ENCODE measurements around the gene HCN1. TPM values are rescaled to one million over a fixed set of nuclear protein-coding genes. Genes with fewer than 3 reads are reported as not detected.

HCN1 gene
- polyA plus RNA-seq, 2 of the 4 experiments (the other 2 are of a cell fraction), result not detected

- TF ChIP-seq RCOR1 (IDR thresholded peaks at IDR 0.05; ENCODE audit: low read depth, low read length) (no peak), RARB (CRISPR knock-in tag; IDR thresholded peaks at IDR 0.05) (no peak), SMC3 (IDR thresholded peaks at IDR 0.05) (no peak), FOSL2 (IDR thresholded peaks at IDR 0.05) (no peak), FOSL2 (CRISPR knock-in tag; IDR thresholded peaks at IDR 0.05) (no peak), RNF2 (IDR thresholded peaks at IDR 0.05; ENCODE audit: borderline replicate concordance, low read depth) (no peak), JUN (IDR thresholded peaks at IDR 0.05) (no peak), MAZ (IDR thresholded peaks at IDR 0.05; ENCODE audit: borderline replicate concordance, low read depth, low read length) (no peak), TP53 (CRISPR knock-in tag; IDR thresholded peaks at IDR 0.05) (no peak), GATA3 (IDR thresholded peaks at IDR 0.05; ENCODE audit: borderline replicate concordance) (no peak), HOXB5 (CRISPR knock-in tag; IDR thresholded peaks at IDR 0.05) (no peak), ATOH8 (CRISPR knock-in tag; IDR thresholded peaks at IDR 0.05; ENCODE audit: low read depth) (no peak), HOXA7 (CRISPR knock-in tag; IDR thresholded peaks at IDR 0.05) (no peak), ZFP36 (IDR thresholded peaks at IDR 0.05; ENCODE audit: borderline replicate concordance, partially characterized antibody) (no peak), HDAC2 (IDR thresholded peaks at IDR 0.05) (no peak), HOXB13 (CRISPR knock-in tag; IDR thresholded peaks at IDR 0.05; ENCODE audit: low read depth) (no peak), ZC3H11A (IDR thresholded peaks at IDR 0.05) (no peak), NR3C1 (IDR thresholded peaks at IDR 0.05) (no peak), BHLHE40 (IDR thresholded peaks at IDR 0.05; ENCODE audit: low read depth, low read length) (no peak), HES2 (IDR thresholded peaks at IDR 0.05) (no peak)
- Histone ChIP-seq H3K4me2 (no peak overlapping the region), H3K9me3 (no peaks in the 10 kb centered on the region), H3K4me1 (no peaks in the 10 kb centered on the region), H3K4me3 (no peak overlapping the region), H3K27ac (no peak overlapping the region)
- no peak for ATAC-seq
- FAIRE-seq, result no peak
- no peak for DNase-seq (ENCODE audit: low read depth in 1 of 2, low spot score in 1 of 2)
- ChIA-PET CTCF (no interaction called here), POLR2A (no interaction called here)
Observed at GRCh38 chr5:45437752-45438151, 258.4 kb downstream of the HCN1 start.

- TF ChIP-seq CHD2 (IDR thresholded peaks at IDR 0.05; ENCODE audit: low read length, partially characterized antibody), result no peak
- TF ChIP-seq CEBPB (IDR thresholded peaks at IDR 0.05), result no peak
- no peak for TF ChIP-seq POLR2AphosphoS2 (conservative IDR thresholded peaks at IDR 0.05; ENCODE audit: low read length)
- TF ChIP-seq PHF8 (IDR thresholded peaks at IDR 0.05; ENCODE audit: borderline replicate concordance, low read depth), result no peak
- TF ChIP-seq USF2 (IDR thresholded peaks at IDR 0.05), result no peak
- no peak for TF ChIP-seq TFCP2L1 (CRISPR knock-in tag; IDR thresholded peaks at IDR 0.05)
- TF ChIP-seq HOXA7 (CRISPR knock-in tag; IDR thresholded peaks at IDR 0.05), result no peak
- no peak for TF ChIP-seq BHLHE40 (IDR thresholded peaks at IDR 0.05; ENCODE audit: low read depth, low read length)
- TF ChIP-seq CHD4 (IDR thresholded peaks at IDR 0.05; ENCODE audit: borderline replicate concordance), result no peak
- CTCF ChIA-PET, result no interaction called here
- ATAC-seq (no peak), FAIRE-seq (no peak), DNase-seq (ENCODE audit: low read depth in 1 of 2, low spot score in 1 of 2) (no peak)
- Histone ChIP-seq H3K9me3 (no peaks in the 10 kb centered on the region), H3K4me1 (no peaks in the 10 kb centered on the region), H3K4me3 (no peak overlapping the region), H3K27ac (no peak overlapping the region), H3K4me2 (no peak overlapping the region)
- WGBS (ENCODE audit: missing lambda C conversion rate), result 17% methylated on average over 2 of the region's 2 CpGs
- POLR2A ChIA-PET, result no interaction called here
Observed at GRCh38 chr5:45417285-45417998, 278.7 kb downstream of the HCN1 start.

All from A549 (cell line).